ENCODE data around the gene TYW3.

TYW3 gene

GRCh38 chr1:74732960-74733603 lies at the start of gene TYW3, which contains the start of gene CRYZ:
Gene TYW3 (plus strand): TSS chr1:74733152. CDS start chr1:74733245, 93 bp downstream.
Gene CRYZ (minus strand): TSS chr1:74733050. CDS start chr1:74724821, 8,229 bp downstream.
- DNase-seq: peak; percentile 92

GRCh38 chr1:74683656-74684055 lies 49.3 kb upstream of the TYW3 start:
- no peak for DNase-seq

GRCh38 chr1:74684301-74684700 lies 48.7 kb upstream of the TYW3 start:
- DNase-seq: no peak

- DNase-seq: peak; percentile 59
Observed at GRCh38 chr1:74686928-74687327, 46.0 kb upstream of the TYW3 start.

GRCh38 chr1:74689621-74690363 lies 43.2 kb upstream of the TYW3 start:
- peak; percentile 78 for DNase-seq

GRCh38 chr1:74690364-74690696 lies 42.6 kb upstream of the TYW3 start:
- DNase-seq: no peak

GRCh38 chr1:74690909-74691308 lies 42.0 kb upstream of the TYW3 start:
- DNase-seq: no peak

GRCh38 chr1:74693473-74693872 lies 39.5 kb upstream of the TYW3 start:
- DNase-seq: no peak

- DNase-seq: no peak
Observed at GRCh38 chr1:74697832-74698231, 35.1 kb upstream of the TYW3 start.

- DNase-seq: no peak
Observed at GRCh38 chr1:74699331-74699730, 33.6 kb upstream of the TYW3 start.

GRCh38 chr1:74703386-74704182 lies 29.4 kb upstream of the TYW3 start:
- no peak for DNase-seq

- DNase-seq: no peak
Observed at GRCh38 chr1:74712881-74713280, 20.1 kb upstream of the TYW3 start.

GRCh38 chr1:74713849-74714248 lies 19.1 kb upstream of the TYW3 start:
- DNase-seq: no peak

GRCh38 chr1:74714429-74715235 lies 18.3 kb upstream of the TYW3 start:
- DNase-seq: no peak

- DNase-seq: no peak
Observed at GRCh38 chr1:74715236-74715502, 17.8 kb upstream of the TYW3 start.

- DNase-seq: no peak
Observed at GRCh38 chr1:74715806-74716205, 17.1 kb upstream of the TYW3 start.

- no peak for DNase-seq
Observed at GRCh38 chr1:74716822-74717221, 16.1 kb upstream of the TYW3 start.

- DNase-seq: no peak
Observed at GRCh38 chr1:74717626-74718025, 15.3 kb upstream of the TYW3 start.

- DNase-seq: no peak
Observed at GRCh38 chr1:74726063-74726462, 6.9 kb upstream of the TYW3 start.

- DNase-seq: no peak
Observed at GRCh38 chr1:74728736-74729135, 4.2 kb upstream of the TYW3 start.

GRCh38 chr1:74729741-74730478 lies 3.0 kb upstream of the TYW3 start:
- no peak for DNase-seq

- no peak for DNase-seq
Observed at GRCh38 chr1:74731399-74732052, 1.4 kb upstream of the TYW3 start.
